H9 (cell line): ENCODE measurements around the gene HTR2A. TPM values are rescaled to one million over a fixed set of nuclear protein-coding genes. Genes with fewer than 3 reads are reported as not detected.

Experiments
- DNase-seq: peaks from one replicate; pipeline ENCODE4 v3.0.0-alpha.2; 2017
- H2AFZ ChIP-seq: one replicate; pipeline ENCODE4 v1.6.1; 2013; ENCODE audit warnings: mild to moderate bottlenecking, low read length, control low read depth, moderate library complexity
- H2AK5ac ChIP-seq: 2 replicates; pipeline ENCODE4 v1.6.1; 2013; ENCODE audit warnings: low read length, control low read depth, mixed read lengths; ENCODE audit not compliant: insufficient read length
- H2BK120ac ChIP-seq: one replicate; pipeline ENCODE4 v1.6.1; 2013; ENCODE audit warnings: low read depth, mild to moderate bottlenecking, low read length, control low read depth, inconsistent platforms; ENCODE audit not compliant: poor library complexity, severe bottlenecking
- H2BK12ac ChIP-seq: 2 replicates; pipeline ENCODE4 v1.6.1; 2013; ENCODE audit warnings: low read length, control low read depth, mixed read lengths, low read depth; ENCODE audit not compliant: insufficient read length
- H2BK15ac ChIP-seq: 2 replicates; pipeline ENCODE4 v1.6.1; 2013; ENCODE audit warnings: low read depth, low read length, control low read depth
- H2BK20ac ChIP-seq: one replicate; pipeline ENCODE4 v1.6.1; 2013; ENCODE audit warnings: low read depth, mild to moderate bottlenecking, low read length, control low read depth, inconsistent platforms; ENCODE audit not compliant: poor library complexity, severe bottlenecking
- H2BK5ac ChIP-seq: 2 replicates; pipeline ENCODE4 v1.6.1; 2013; ENCODE audit warnings: low read length, control low read depth, mixed read lengths; ENCODE audit not compliant: insufficient read length
- H3K14ac ChIP-seq: 2 replicates; pipeline ENCODE4 v1.6.1; 2013; ENCODE audit warnings: low read length, control low read depth; ENCODE audit not compliant: insufficient read depth
- H3K18ac ChIP-seq: 2 replicates; pipeline ENCODE4 v1.6.1; 2013; ENCODE audit warnings: low read depth, mild to moderate bottlenecking, mixed read lengths, low read length, control low read depth; ENCODE audit not compliant: insufficient read length
- H3K23ac ChIP-seq: 2 replicates; pipeline ENCODE4 v1.6.1; 2013; ENCODE audit warnings: low read length, control low read depth, mixed read lengths, low read depth; ENCODE audit not compliant: insufficient read length
- H3K23me2 ChIP-seq: 2 replicates; pipeline ENCODE4 v1.6.1; 2013; ENCODE audit warnings: low read depth, mild to moderate bottlenecking, mixed read lengths, low read length, control low read depth; ENCODE audit not compliant: insufficient read length, poor library complexity, severe bottlenecking
- H3K27ac ChIP-seq: 2 replicates; pipeline ENCODE4 v1.5.1; 2013; ENCODE audit warnings: low read length, control low read depth, mixed read lengths, low read depth; ENCODE audit not compliant: insufficient read length
- H3K27me3 ChIP-seq: 2 replicates; pipeline ENCODE4 v1.6.1; 2013; ENCODE audit warnings: low read length, control low read depth, inconsistent platforms; ENCODE audit not compliant: insufficient read depth
- H3K4ac ChIP-seq: 2 replicates; pipeline ENCODE4 v1.6.1; 2013; ENCODE audit warnings: low read depth, mild to moderate bottlenecking, control low read depth, inconsistent platforms, low read length, moderate library complexity
- H3K4me1 ChIP-seq: 2 replicates; pipeline ENCODE4 v1.6.1; 2013; ENCODE audit warnings: low read length, control low read depth, inconsistent platforms; ENCODE audit not compliant: insufficient read depth
- H3K4me2 ChIP-seq: 2 replicates; pipeline ENCODE4 v1.6.1; 2013; ENCODE audit warnings: low read length, control low read depth, mixed read lengths; ENCODE audit not compliant: insufficient read length, insufficient read depth
- H3K56ac ChIP-seq: 2 replicates; pipeline ENCODE4 v1.6.1; 2013; ENCODE audit warnings: low read depth, mild to moderate bottlenecking, mixed read lengths, low read length, control low read depth; ENCODE audit not compliant: insufficient read length
- H3K79me1 ChIP-seq: 2 replicates; pipeline ENCODE4 v1.6.1; 2013; ENCODE audit warnings: low read depth, mild to moderate bottlenecking, moderate library complexity, low read length, control low read depth, inconsistent platforms; ENCODE audit not compliant: insufficient read depth, poor library complexity, severe bottlenecking
- H3K79me2 ChIP-seq: 2 replicates; pipeline ENCODE4 v1.6.1; 2013; ENCODE audit warnings: low read length, control low read depth, inconsistent platforms; ENCODE audit not compliant: insufficient read depth
- H3K9ac ChIP-seq: 2 replicates; pipeline ENCODE4 v1.6.1; 2013; ENCODE audit warnings: low read length, control low read depth, mixed read lengths; ENCODE audit not compliant: insufficient read length; ENCODE audit errors: extremely low read depth
- H3K9me3 ChIP-seq: one replicate; pipeline ENCODE4 v1.6.1; 2013; ENCODE audit warnings: low read depth, low read length, inconsistent platforms; ENCODE audit not compliant: control insufficient read depth
- H3T11ph ChIP-seq: one replicate; pipeline ENCODE4 v1.6.1; 2013; ENCODE audit warnings: mild to moderate bottlenecking, low read length, control low read depth, inconsistent platforms
- H4K20me1 ChIP-seq: one replicate; pipeline ENCODE4 v1.6.1; 2013; ENCODE audit not compliant: control insufficient read depth, insufficient read length, insufficient read depth
- H4K5ac ChIP-seq: 2 replicates; pipeline ENCODE4 v1.6.1; 2013; ENCODE audit warnings: low read depth, mild to moderate bottlenecking, mixed read lengths, low read length, control low read depth; ENCODE audit not compliant: insufficient read length
- H4K8ac ChIP-seq: replicated peaks from 2 replicates; pipeline ENCODE4 v1.6.1; 2013; ENCODE audit warnings: low read length, control low read depth, mixed read lengths, low read depth; ENCODE audit not compliant: insufficient read length
- H4K91ac ChIP-seq: 2 replicates; pipeline ENCODE4 v1.6.1; 2013; ENCODE audit warnings: low read depth, mild to moderate bottlenecking, moderate library complexity, mixed read lengths, low read length, control low read depth; ENCODE audit not compliant: insufficient read length
- H3K27ac Mint-ChIP-seq, 3 experiments: 2 replicates in 2 of 3; 3 replicates in 1 of 3; pipeline ENCODE4 v1.8.0; 2020 to 2021; ENCODE audit warnings: mixed read lengths in 3 of 3, mild to moderate bottlenecking in 1 of 3, moderate library complexity in 1 of 3
- H3K27me3 Mint-ChIP-seq: 2 replicates; pipeline ENCODE4 v1.8.0; 2021; ENCODE audit warnings: low read depth, mild to moderate bottlenecking, moderate library complexity, mixed read lengths
- H3K36me3 Mint-ChIP-seq, 3 experiments: 2 replicates in 2 of 3; 3 replicates in 1 of 3; pipeline ENCODE4 v1.8.0; 2020 to 2021; ENCODE audit warnings: low read depth in 3 of 3, mixed read lengths in 3 of 3; ENCODE audit not compliant: insufficient read depth in 1 of 3
- H3K4me1 Mint-ChIP-seq, 2 experiments: 2 replicates each; pipeline ENCODE4 v1.8.0; 2020; ENCODE audit warnings: mixed read lengths in 2 of 2
- H3K4me3 Mint-ChIP-seq, 2 experiments: 2 replicates in 1 of 2; 3 replicates in 1 of 2; pipeline ENCODE4 v1.8.0; 2020 to 2021; ENCODE audit warnings: mild to moderate bottlenecking in 2 of 2, mixed read lengths in 2 of 2, moderate library complexity in 1 of 2
- H3K9me3 Mint-ChIP-seq, 2 experiments: 2 replicates in 1 of 2; 3 replicates in 1 of 2; pipeline ENCODE4 v1.8.0; 2020; ENCODE audit warnings: mild to moderate bottlenecking in 2 of 2, mixed read lengths in 2 of 2, moderate library complexity in 1 of 2
- WGBS: extraction: QIAGEN DNeasy Blood & Tissue Kit; methylation state at CpG from one replicate; pipeline ENCODE4 v1.1.7; 2013; ENCODE audit warnings: missing lambda C conversion rate, low lambda C conversion rate, mixed read lengths; ENCODE audit not compliant: insufficient read length; ENCODE audit errors: extremely low coverage; 5-methylcytosine and 5-hydroxymethylcytosine counted together
- total RNA-seq: library from RNA; stranded (reverse); gene quantifications from 2 replicates; pipeline ENCODE4 v1.2.1, GENCODE V29; 2021
- TF ChIP-seq, protein P1 (sequence below): fragments of 200-600 bp; sonication (generic); conservative IDR thresholded peaks from 3 replicates; pipeline ENCODE4 v1.8.0; 2021; ENCODE audit warnings: antibody characterized with exemption, mild to moderate bottlenecking

Gene HTR2A
- total RNA-seq, 1 experiment from 2014 or later, result not detected

DNA sequence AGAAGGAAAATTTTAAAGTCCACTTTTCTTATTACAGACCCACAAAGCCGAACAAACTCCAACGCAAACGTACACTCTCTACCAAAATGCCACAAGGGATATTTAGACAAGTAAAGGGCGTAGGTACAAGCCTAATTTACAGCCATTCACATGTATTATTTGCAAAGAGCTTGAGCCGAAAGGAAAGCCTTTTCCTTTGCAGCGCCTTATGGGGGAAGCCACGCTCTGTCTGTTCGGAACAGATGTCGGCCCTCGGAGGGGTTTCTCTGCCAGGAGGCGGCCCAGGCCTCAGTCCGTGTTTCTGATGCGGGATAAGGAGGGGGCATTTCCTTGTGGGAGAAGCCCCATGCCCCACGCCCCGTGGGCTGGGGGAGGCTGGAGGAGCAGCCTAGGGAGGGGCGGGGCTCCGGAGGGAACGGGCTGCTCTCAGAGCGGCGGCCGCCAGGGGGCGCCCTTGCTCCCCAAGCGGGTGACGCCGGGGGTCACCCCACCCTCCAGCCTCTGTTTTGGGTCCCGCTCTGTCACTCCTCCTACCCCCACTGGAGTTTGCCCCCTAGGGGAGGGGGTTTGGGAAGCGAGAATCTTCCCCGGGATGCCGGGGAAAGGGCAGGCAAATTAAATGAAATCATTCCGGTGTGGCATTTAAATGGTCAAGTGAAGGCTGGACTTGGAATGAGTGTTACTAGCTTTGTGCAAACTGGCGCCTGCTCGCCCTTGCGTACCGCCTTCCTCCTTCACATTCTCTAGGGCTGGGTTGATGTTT lies 2.9 kb downstream of the HTR2A start:
- no peak overlapping the region for H2BK12ac ChIP-seq
- H4K91ac ChIP-seq, result no peak overlapping the region
- H4K20me1 ChIP-seq, result no peaks in the 10 kb centered on the region
- no peak overlapping the region for H2BK5ac ChIP-seq
- DNase-seq, result peak; percentile 78
- no peak overlapping the region for H2BK15ac ChIP-seq
- H3K4me2 ChIP-seq, result peak overlapping the region; percentile 62
- H3K9me3 Mint-ChIP-seq, result no peaks in the 10 kb centered on the region
- H3K79me1 ChIP-seq, result no peaks in the 10 kb centered on the region
- no peaks in the 10 kb centered on the region for H3K9me3 ChIP-seq
- no CpG with 5 or more reads among the region's 34 CpGs for WGBS
- peaks cover 21 to 24% of the 10 kb centered on the region in 2 experiments for H3K4me1 Mint-ChIP-seq
- no peak overlapping the region for H2AK5ac ChIP-seq
- H3K4me1 ChIP-seq, result peaks cover 7% of the 10 kb centered on the region
- H3K27ac ChIP-seq, result no peak overlapping the region
- peak overlapping the region; percentile 70 to 74 for H3K4me3 Mint-ChIP-seq
- H3K23me2 ChIP-seq, result peaks cover 4% of the 10 kb centered on the region
- H3K36me3 Mint-ChIP-seq, result no peaks in the 10 kb centered on the region
- H3K14ac ChIP-seq, result peak overlapping the region; percentile 60; the same call in 1 of the 2 replicates
- peak overlapping the region; percentile 94 for H2AFZ ChIP-seq
- H3T11ph ChIP-seq, result no peak overlapping the region
- no peak overlapping the region for H3K4ac ChIP-seq
- no peaks in the 10 kb centered on the region for H3K27me3 ChIP-seq
- H3K79me2 ChIP-seq, result no peaks in the 10 kb centered on the region
- H4K5ac ChIP-seq, result no peak overlapping the region
- H3K27me3 Mint-ChIP-seq, result peaks cover 16% of the 10 kb centered on the region
- TF ChIP-seq, protein P1, sequence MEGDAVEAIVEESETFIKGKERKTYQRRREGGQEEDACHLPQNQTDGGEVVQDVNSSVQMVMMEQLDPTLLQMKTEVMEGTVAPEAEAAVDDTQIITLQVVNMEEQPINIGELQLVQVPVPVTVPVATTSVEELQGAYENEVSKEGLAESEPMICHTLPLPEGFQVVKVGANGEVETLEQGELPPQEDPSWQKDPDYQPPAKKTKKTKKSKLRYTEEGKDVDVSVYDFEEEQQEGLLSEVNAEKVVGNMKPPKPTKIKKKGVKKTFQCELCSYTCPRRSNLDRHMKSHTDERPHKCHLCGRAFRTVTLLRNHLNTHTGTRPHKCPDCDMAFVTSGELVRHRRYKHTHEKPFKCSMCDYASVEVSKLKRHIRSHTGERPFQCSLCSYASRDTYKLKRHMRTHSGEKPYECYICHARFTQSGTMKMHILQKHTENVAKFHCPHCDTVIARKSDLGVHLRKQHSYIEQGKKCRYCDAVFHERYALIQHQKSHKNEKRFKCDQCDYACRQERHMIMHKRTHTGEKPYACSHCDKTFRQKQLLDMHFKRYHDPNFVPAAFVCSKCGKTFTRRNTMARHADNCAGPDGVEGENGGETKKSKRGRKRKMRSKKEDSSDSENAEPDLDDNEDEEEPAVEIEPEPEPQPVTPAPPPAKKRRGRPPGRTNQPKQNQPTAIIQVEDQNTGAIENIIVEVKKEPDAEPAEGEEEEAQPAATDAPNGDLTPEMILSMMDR, result peak; percentile 99
- no peak overlapping the region for H4K8ac ChIP-seq
- H3K27ac Mint-ChIP-seq, result peak overlapping the region in 1 of 3 experiments; percentile 17; a peak in 1 of 7 replicates
- no peak overlapping the region for H3K56ac ChIP-seq
- peak overlapping the region; percentile 49 for H3K9ac ChIP-seq
- H3K23ac ChIP-seq, result no peak overlapping the region
- no peak overlapping the region for H2BK120ac ChIP-seq
- no peak overlapping the region for H2BK20ac ChIP-seq
- H3K18ac ChIP-seq, result no peak overlapping the region
